Right lobe of liver (tissue), 6 donors: ENCODE results near the gene IRF8. TPM values are rescaled to one million over a fixed set of nuclear protein-coding genes. Genes with fewer than 3 reads are reported as not detected.
"Not testable (repeated sequence)": the region's sequence is repeated elsewhere in the genome, so short reads cannot be mapped to it uniquely, and the experiment has no call there.

Source experiments
- ATAC-seq, 4 donors: fragments of 200-7000 bp; cut with Tn5 transposase; one replicate each; pipeline ENCODE4 v1.9.1; 2020; ENCODE audit warnings: mild to moderate bottlenecking in 4 of 4, moderate library complexity in 4 of 4
- DNase-seq, 3 donors: peaks; one replicate each; pipeline ENCODE4 v3.0.0-alpha.2; 2020
- H3K27ac ChIP-seq, 3 donors: fragments of 200-600 bp; one replicate each; pipeline ENCODE4 v1.8.0; 2022
- H3K27me3 ChIP-seq, 2 donors: fragments of 200-600 bp; one replicate each; pipeline ENCODE4 v1.8.0; 2022
- H3K36me3 ChIP-seq, 4 donors: fragments of 200-600 bp; sonication (generic) in 1 of 4; one replicate each; pipeline versions ENCODE4 v1.5.1 to v1.8.0; 2017 to 2022; ENCODE audit warnings: control low read depth in 1 of 4
- H3K4me1 ChIP-seq, 4 donors: fragments of 200-600 bp; sonication (generic) in 1 of 4; one replicate each; pipeline versions ENCODE4 v1.5.1 to v1.8.0; 2017 to 2022; ENCODE audit warnings: control low read depth in 1 of 4
- H3K4me3 ChIP-seq, 3 donors: fragments of 200-600 bp; one replicate each; pipeline ENCODE4 v1.8.0; 2022
- H3K9me3 ChIP-seq, 4 donors: fragments of 200-600 bp; sonication (generic) in 1 of 4; one replicate each; pipeline versions ENCODE4 v1.5.1 to v1.8.0; 2017 to 2022; ENCODE audit warnings: control low read depth in 1 of 4
- POLR2A ChIP-seq: fragments of 450-650 bp; IDR thresholded peaks from one replicate; pipeline ENCODE4 v1.6.1; 2017; ENCODE audit warnings: antibody characterized with exemption, mild to moderate bottlenecking
- WGBS: methylation state at CpG from one replicate; pipeline ENCODE4 v1.1.6; 2018; ENCODE audit warnings: low coverage, low lambda C conversion rate; ENCODE audit not compliant: insufficient coverage; ENCODE audit errors: missing lambda C conversion rate; 5-methylcytosine and 5-hydroxymethylcytosine counted together
- intact Hi-C, 2 donors: fragments of 100-400 bp; cut with DNase I; formaldehyde crosslinking; loops; one replicate each; pipeline versions ENCODE4 v1.11.2 to v1.14.1; 2022
- total RNA-seq, 6 experiments: library from RNA; depleted of rRNA in 2 of 6; stranded (reverse); fragments of >200 nt in 2 of 6; fragmentation: NEBNext Ultra II Directional in 3 of 6; extraction: Animal tissue kit (Norgen Biotek cat#: 25700) in 3 of 6; gene quantifications; one replicate each; pipeline versions ENCODE4 v1.1.0 to v1.2.4, GENCODE V29; 2016 to 2023
- TF ChIP-seq, protein P1 (sequence below), 4 donors: fragments of 200-600 bp in 3 of 4; fragments of 450-650 bp in 1 of 4; IDR thresholded peaks; one replicate each; pipeline versions ENCODE4 v1.5.1 to v1.8.0; 2016 to 2022; ENCODE audit warnings: antibody characterized with exemption in 4 of 4, mild to moderate bottlenecking in 2 of 4
- donor health status: DM: no; HTN: yes; CAD: no.
- donor health status: DM: no; HTN: no; CAD: no.
- donor health status: DM: no; HTN: no; CAD: no.
- donor health status: DM: no; HTN: yes; CAD: no.
- donor health status: DM: no; HTN: yes; CAD: no.

IRF8 gene
- total RNA-seq, 6 experiments from 2014 or later = 4.8 to 19.6 (median 14.6) TPM

- Histone ChIP-seq H3K4me3 (no peak overlapping the region), H3K27ac (peak overlapping the region in 2 of 3 donors; percentile 92 to 97), H3K4me1 (peaks cover 0 to 60% (median 21%) of the 10 kb centered on the region in 4 donors), H3K36me3 (no peaks in the 10 kb centered on the region), H3K9me3 (no peaks in the 10 kb centered on the region), H3K27me3 (no peaks in the 10 kb centered on the region)
- peak; percentile 5 to 70 (median 28) for ATAC-seq
- TF ChIP-seq POLR2A = no peak
- TF ChIP-seq, protein P1, sequence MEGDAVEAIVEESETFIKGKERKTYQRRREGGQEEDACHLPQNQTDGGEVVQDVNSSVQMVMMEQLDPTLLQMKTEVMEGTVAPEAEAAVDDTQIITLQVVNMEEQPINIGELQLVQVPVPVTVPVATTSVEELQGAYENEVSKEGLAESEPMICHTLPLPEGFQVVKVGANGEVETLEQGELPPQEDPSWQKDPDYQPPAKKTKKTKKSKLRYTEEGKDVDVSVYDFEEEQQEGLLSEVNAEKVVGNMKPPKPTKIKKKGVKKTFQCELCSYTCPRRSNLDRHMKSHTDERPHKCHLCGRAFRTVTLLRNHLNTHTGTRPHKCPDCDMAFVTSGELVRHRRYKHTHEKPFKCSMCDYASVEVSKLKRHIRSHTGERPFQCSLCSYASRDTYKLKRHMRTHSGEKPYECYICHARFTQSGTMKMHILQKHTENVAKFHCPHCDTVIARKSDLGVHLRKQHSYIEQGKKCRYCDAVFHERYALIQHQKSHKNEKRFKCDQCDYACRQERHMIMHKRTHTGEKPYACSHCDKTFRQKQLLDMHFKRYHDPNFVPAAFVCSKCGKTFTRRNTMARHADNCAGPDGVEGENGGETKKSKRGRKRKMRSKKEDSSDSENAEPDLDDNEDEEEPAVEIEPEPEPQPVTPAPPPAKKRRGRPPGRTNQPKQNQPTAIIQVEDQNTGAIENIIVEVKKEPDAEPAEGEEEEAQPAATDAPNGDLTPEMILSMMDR (IDR thresholded peaks at IDR 0.05) = no peak
- DNase-seq = no peak
- intact Hi-C loops = no loop called here
- WGBS = 31% methylated on average over 10 of the region's 14 CpGs
These were observed 43.1 kb downstream of the IRF8 start for GRCh38 chr16:85941863-85942644.

DNA sequence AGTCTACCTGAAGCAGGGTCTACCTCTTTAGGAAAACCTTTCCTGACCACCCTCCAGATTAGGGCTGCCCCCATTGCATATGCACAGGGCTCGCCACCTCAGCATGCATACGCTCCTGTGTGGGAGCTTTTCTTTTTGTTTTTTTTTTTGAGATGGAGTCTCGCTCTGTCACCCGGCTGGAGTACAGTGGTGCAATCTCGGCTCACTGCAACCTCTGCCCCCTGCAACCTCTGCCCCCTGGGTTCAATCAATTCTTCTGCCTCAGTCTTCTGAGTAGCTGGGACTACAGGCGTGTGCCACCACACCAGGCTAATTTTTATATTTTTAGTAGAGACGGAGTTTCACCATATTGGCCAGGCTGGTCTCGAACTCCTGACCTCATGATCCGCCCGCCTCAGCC is 43.7 kb downstream of the IRF8 start:
- H3K4me3 ChIP-seq, H3K9me3 ChIP-seq, H3K27me3 ChIP-seq, intact Hi-C loops, H3K36me3 ChIP-seq: not testable (repeated sequence)
- peaks cover 0 to 66% (median 23%) of the 10 kb centered on the region in 4 donors for H3K4me1 ChIP-seq
- peak; percentile 11 to 54 (median 38) for ATAC-seq
- DNase-seq = peak; percentile 41 to 78 (median 71)
- peak overlapping the region in 2 of 3 donors; percentile 92 to 97 for H3K27ac ChIP-seq
- 43% methylated on average over 9 of the region's 10 CpGs for WGBS

DNA sequence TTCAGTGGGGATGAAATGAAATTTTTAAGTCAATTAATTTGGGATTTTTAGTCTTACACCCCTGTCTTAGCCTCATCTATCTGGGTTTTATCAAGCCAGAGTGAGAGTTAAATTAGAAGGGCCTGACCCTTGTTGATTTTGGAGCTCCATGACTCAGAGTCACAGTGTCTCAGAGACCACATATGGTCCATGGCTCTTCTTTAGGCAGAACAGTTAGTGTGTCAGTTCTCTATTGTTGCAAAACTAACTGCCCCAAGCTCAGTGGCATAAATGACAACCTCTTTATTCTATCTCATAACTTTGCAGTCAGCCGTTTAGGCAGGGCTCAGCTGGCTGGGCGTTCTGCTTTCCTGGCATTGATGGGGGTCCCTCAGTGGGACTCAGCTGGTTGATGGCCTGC is 44.7 kb downstream of the IRF8 start:
- Histone ChIP-seq H3K27ac (peak overlapping the region in 2 of 3 donors; percentile 47 to 97), H3K4me1 (peaks cover 0 to 67% (median 23%) of the 10 kb centered on the region in 4 donors), H3K36me3 (no peaks in the 10 kb centered on the region), H3K9me3 (no peaks in the 10 kb centered on the region), H3K4me3 (no peak overlapping the region), H3K27me3 (no peaks in the 10 kb centered on the region)
- WGBS = 61% methylated on average over 2 of the region's 2 CpGs
- DNase-seq (no peak), ATAC-seq (peak in 1 of 4 donors; percentile 3)
- intact Hi-C loops = no loop called here
- TF ChIP-seq, protein P1 (IDR thresholded peaks at IDR 0.05) = no peak
- no peak for TF ChIP-seq POLR2A

GRCh38 chr16:85944572-85945423 is 45.8 kb downstream of the IRF8 start:
- ATAC-seq = peak; percentile 39 to 65 (median 56)
- no peaks in the 10 kb centered on the region for H3K27me3 ChIP-seq
- WGBS = 80% methylated on average over 5 of the region's 7 CpGs
- peak overlapping the region in 2 of 3 donors; percentile 47 to 97 for H3K27ac ChIP-seq
- TF ChIP-seq, protein P1 (IDR thresholded peaks at IDR 0.05) = no peak
- TF ChIP-seq POLR2A = no peak
- no peak overlapping the region for H3K4me3 ChIP-seq
- peak; percentile 63 to 88 (median 82) for DNase-seq
- peaks cover 0 to 60% (median 17%) of the 10 kb centered on the region in 4 donors for H3K4me1 ChIP-seq
- no peaks in the 10 kb centered on the region for H3K9me3 ChIP-seq
- intact Hi-C loops = no loop called here
- no peaks in the 10 kb centered on the region for H3K36me3 ChIP-seq

GRCh38 chr16:85945424-85945751 is 46.4 kb downstream of the IRF8 start:
- ATAC-seq (no peak), DNase-seq (no peak)
- H3K4me3 ChIP-seq = no peak overlapping the region
- 92% methylated on average over 7 of the region's 11 CpGs for WGBS
- H3K27ac ChIP-seq = no peak overlapping the region
- H3K9me3 ChIP-seq = no peaks in the 10 kb centered on the region
- intact Hi-C loops = no loop called here
- TF ChIP-seq POLR2A = no peak
- TF ChIP-seq, protein P1 (IDR thresholded peaks at IDR 0.05) = no peak
- peaks cover 0 to 56% (median 16%) of the 10 kb centered on the region in 4 donors for H3K4me1 ChIP-seq
- no peaks in the 10 kb centered on the region for H3K27me3 ChIP-seq
- H3K36me3 ChIP-seq = no peaks in the 10 kb centered on the region
